ENCODE results near the gene PPP2R2C. TPM values are rescaled to one million over a fixed set of nuclear protein-coding genes. Genes with fewer than 3 reads are reported as not detected.

Gene PPP2R2C
- total RNA-seq, 1 experiment from 2014 or later: not detected

GRCh38 chr4:6354626-6355025 is 117.8 kb downstream of the PPP2R2C start:
- Histone ChIP-seq H3K4me3 (ENCODE audit: low read depth, low read length, poor library complexity, severe bottlenecking) (no peak overlapping the region), H3K4me1 (ENCODE audit: insufficient read depth, low read length, poor library complexity, severe bottlenecking) (peaks cover 8% of the 10 kb centered on the region), H3K27ac (ENCODE audit: low read depth, low read length, poor library complexity, severe bottlenecking) (no peak overlapping the region), H3K9me3 (ENCODE audit: low read depth, low read length, poor library complexity, severe bottlenecking) (no peaks in the 10 kb centered on the region), H3K36me3 (ENCODE audit: insufficient read depth, low read length, poor library complexity, severe bottlenecking) (no peaks in the 10 kb centered on the region), H3K27me3 (replicated peaks; ENCODE audit: insufficient read depth, low read depth, low read length, poor library complexity) (no peaks in the 10 kb centered on the region)
- no peak for DNase-seq (ENCODE audit: low spot score)
- TF ChIP-seq EZH2 (IDR thresholded peaks at IDR 0.05; ENCODE audit: borderline replicate concordance, low read depth, low read length, poor library complexity, severe bottlenecking): no peak
- no peak for TF ChIP-seq CTCF (conservative IDR thresholded peaks at IDR 0.05; ENCODE audit: low read depth, low read length)
- ChIA-PET CTCF (no interaction called here), POLR2A (ENCODE audit: low non-redundant PET) (interaction anchor here (0.6 kb wide), 1 partner anchor 345 kb away, joined by 4 read pairs; no protein-coding TSS in a partner anchor)
- intact Hi-C loops (cut with micrococcal nuclease; ENCODE audit: unreplicated experiment): no loop called here
- no TSS peak for BruUV-seq (replicated peaks)

- DNase-seq (ENCODE audit: low spot score): no peak
- no peak overlapping the region for H3K4me3 ChIP-seq (ENCODE audit: low read depth, low read length, poor library complexity, severe bottlenecking)
- TF ChIP-seq EZH2 (IDR thresholded peaks at IDR 0.05; ENCODE audit: borderline replicate concordance, low read depth, low read length, poor library complexity, severe bottlenecking) (no peak), CTCF (conservative IDR thresholded peaks at IDR 0.05; ENCODE audit: low read depth, low read length) (no peak)
- intact Hi-C loops (cut with micrococcal nuclease; ENCODE audit: unreplicated experiment): no loop called here
- ChIA-PET POLR2A (ENCODE audit: low non-redundant PET) (no interaction called here), CTCF (no interaction called here)
- peaks cover 8% of the 10 kb centered on the region for H3K4me1 ChIP-seq (ENCODE audit: insufficient read depth, low read length, poor library complexity, severe bottlenecking)
- no peaks in the 10 kb centered on the region for H3K36me3 ChIP-seq (ENCODE audit: insufficient read depth, low read length, poor library complexity, severe bottlenecking)
- BruUV-seq (replicated peaks): no TSS peak
- H3K27ac ChIP-seq (ENCODE audit: low read depth, low read length, poor library complexity, severe bottlenecking): no peak overlapping the region
- H3K9me3 ChIP-seq (ENCODE audit: low read depth, low read length, poor library complexity, severe bottlenecking): no peaks in the 10 kb centered on the region
- no peaks in the 10 kb centered on the region for H3K27me3 ChIP-seq (replicated peaks; ENCODE audit: insufficient read depth, low read depth, low read length, poor library complexity)
Observed at GRCh38 chr4:6354119-6354518, 118.3 kb downstream of the PPP2R2C start.

GRCh38 chr4:6352031-6352692 is 120.3 kb downstream of the PPP2R2C start:
- Histone ChIP-seq H3K9me3 (ENCODE audit: low read depth, low read length, poor library complexity, severe bottlenecking) (no peaks in the 10 kb centered on the region), H3K4me3 (ENCODE audit: low read depth, low read length, poor library complexity, severe bottlenecking) (no peak overlapping the region), H3K4me1 (ENCODE audit: insufficient read depth, low read length, poor library complexity, severe bottlenecking) (peaks cover 8% of the 10 kb centered on the region), H3K36me3 (ENCODE audit: insufficient read depth, low read length, poor library complexity, severe bottlenecking) (no peaks in the 10 kb centered on the region), H3K27ac (ENCODE audit: low read depth, low read length, poor library complexity, severe bottlenecking) (no peak overlapping the region), H3K27me3 (replicated peaks; ENCODE audit: insufficient read depth, low read depth, low read length, poor library complexity) (no peaks in the 10 kb centered on the region)
- no peak for DNase-seq (ENCODE audit: low spot score)
- intact Hi-C loops (cut with micrococcal nuclease; ENCODE audit: unreplicated experiment): no loop called here
- TF ChIP-seq CTCF (conservative IDR thresholded peaks at IDR 0.05; ENCODE audit: low read depth, low read length): no peak
- no peak for TF ChIP-seq EZH2 (IDR thresholded peaks at IDR 0.05; ENCODE audit: borderline replicate concordance, low read depth, low read length, poor library complexity, severe bottlenecking)
- BruUV-seq (replicated peaks): no TSS peak
- ChIA-PET CTCF (no interaction called here), POLR2A (ENCODE audit: low non-redundant PET) (no interaction called here)
